Caco-2 (cell line): Measurements from ENCODE around the gene RGS7BP. TPM values are rescaled to one million over a fixed set of nuclear protein-coding genes. Genes with fewer than 3 reads are reported as not detected.

ENCODE experiments used
- BruUV-seq: library from RNA; stranded (reverse); fragments of 400-500 nt; replicated peaks from 2 replicates; lab custom pipeline; 2021; lab: Mats Ljungman, UMichigan
- CTCF ChIA-PET: fragments of 300-600 bp; sonication (Branson Sonifier 250); formaldehyde crosslinking; loops from one replicate; lab custom pipeline; 2022; ENCODE audit warnings: antibody characterized with exemption; lab: Charles Lee
- POLR2A ChIA-PET: fragments of 300-600 bp; sonication (Branson Sonifier 250); formaldehyde crosslinking; loops from one replicate; lab custom pipeline; 2022; ENCODE audit warnings: antibody characterized with exemption; lab: Charles Lee
- DNase-seq, 2 experiments: peaks; one replicate each; pipeline versions ENCODE4 v3.0.0 to v3.0.0-alpha.2; 2020 to 2022
- H3K27me3 ChIP-seq: replicated peaks from 2 replicates; pipeline ENCODE4 v1.6.0; 2011; ENCODE audit warnings: low read length; ENCODE audit not compliant: control insufficient read depth, insufficient read depth
- H3K36me3 ChIP-seq: 2 replicates; pipeline ENCODE4 v1.5.1; 2011; ENCODE audit warnings: low read length; ENCODE audit not compliant: control insufficient read depth, insufficient read depth
- H3K4me1 ChIP-seq: fragments of 250-450 bp; sonication (Bioruptor Pico); 2 replicates; pipeline ENCODE4 v1.5.1; 2020; ENCODE audit warnings: mild to moderate bottlenecking
- H3K4me3 ChIP-seq: 2 replicates; pipeline ENCODE4 v1.5.1; 2011; ENCODE audit warnings: low read depth, mild to moderate bottlenecking, control low read depth, low read length
- H3K9me3 ChIP-seq: fragments of 250-450 bp; sonication (Bioruptor Pico); 2 replicates; pipeline ENCODE4 v1.5.1; 2020; ENCODE audit warnings: mild to moderate bottlenecking, moderate library complexity
- H3K27ac Mint-ChIP-seq: one replicate; pipeline ENCODE4 v1.8.0; 2022; ENCODE audit warnings: mixed read lengths; ENCODE audit not compliant: unreplicated experiment
- H3K27me3 Mint-ChIP-seq: one replicate; pipeline ENCODE4 v1.8.0; 2022; ENCODE audit warnings: mixed read lengths; ENCODE audit not compliant: insufficient read depth, unreplicated experiment
- H3K36me3 Mint-ChIP-seq: one replicate; pipeline ENCODE4 v1.8.0; 2022; ENCODE audit warnings: mild to moderate bottlenecking, mixed read lengths; ENCODE audit not compliant: insufficient read depth, unreplicated experiment
- H3K4me1 Mint-ChIP-seq: one replicate; pipeline ENCODE4 v1.8.0; 2022; ENCODE audit warnings: low read depth, mixed read lengths; ENCODE audit not compliant: unreplicated experiment
- H3K4me3 Mint-ChIP-seq: one replicate; pipeline ENCODE4 v1.8.0; 2022; ENCODE audit warnings: mild to moderate bottlenecking, moderate library complexity, mixed read lengths; ENCODE audit not compliant: unreplicated experiment
- H3K9me3 Mint-ChIP-seq: one replicate; pipeline ENCODE4 v1.8.0; 2022; ENCODE audit warnings: mixed read lengths; ENCODE audit not compliant: unreplicated experiment
- CTCF ChIP-seq, 2 experiments: fragments of 200-600 bp in 1 of 2; IDR thresholded peaks; 1 replicate in 1 of 2; 2 replicates in 1 of 2; pipeline versions ENCODE4 v1.5.1 to v1.8.0; 2011 to 2022; ENCODE audit warnings: antibody characterized with exemption in 1 of 2, control low read depth in 1 of 2, inconsistent platforms in 1 of 2, low read depth in 1 of 2, low read length in 1 of 2, mild to moderate bottlenecking in 1 of 2, moderate library complexity in 1 of 2; ENCODE audit not compliant: insufficient read depth in 1 of 2, severe bottlenecking in 1 of 2, unreplicated experiment in 1 of 2
- intact Hi-C: fragments of 100-400 bp; cut with micrococcal nuclease; formaldehyde crosslinking; loops from one replicate; pipeline ENCODE4 v1.10.0; 2022; ENCODE audit not compliant: unreplicated experiment
- total RNA-seq: library from RNA; stranded (reverse); gene quantifications from 2 replicates; pipeline ENCODE4 v1.2.3, GENCODE V29; 2022

RGS7BP gene
- total RNA-seq, 1 experiment from 2014 or later = not detected

- Mint-ChIP-seq H3K4me3 (no peak overlapping the region), H3K4me1 (no peaks in the 10 kb centered on the region), H3K9me3 (no peaks in the 10 kb centered on the region), H3K27me3 (peaks cover 2% of the 10 kb centered on the region), H3K27ac (no peak overlapping the region), H3K36me3 (no peaks in the 10 kb centered on the region)
- POLR2A ChIA-PET = no interaction called here
- Histone ChIP-seq H3K4me1 (no peaks in the 10 kb centered on the region), H3K9me3 (no peaks in the 10 kb centered on the region), H3K36me3 (no peaks in the 10 kb centered on the region), H3K27me3 (no peaks in the 10 kb centered on the region), H3K4me3 (no peak overlapping the region)
- intact Hi-C loops = no loop called here
- no peak for TF ChIP-seq CTCF (IDR thresholded peaks at IDR 0.05; ENCODE audit: insufficient read depth in 1 of 2, low read depth in 1 of 2, low read length in 1 of 2, severe bottlenecking in 1 of 2, unreplicated experiment in 1 of 2)
- no peak for DNase-seq
- CTCF ChIA-PET = no interaction called here
- BruUV-seq = no TSS peak
Observed at GRCh38 chr5:64462391-64462790, 43.4 kb upstream of the RGS7BP start.

- ChIA-PET POLR2A (no interaction called here), CTCF (no interaction called here)
- intact Hi-C loops = no loop called here
Observed at GRCh38 chr5:64486163-64486562, 19.7 kb upstream of the RGS7BP start.

GRCh38 chr5:64487283-64487682 lies 18.5 kb upstream of the RGS7BP start:
- H3K27me3 ChIP-seq = no peaks in the 10 kb centered on the region

More at GRCh38 chr5:64486163-64486562, 19.7 kb upstream of the RGS7BP start:
- Mint-ChIP-seq H3K27me3 (no peaks in the 10 kb centered on the region), H3K9me3 (no peaks in the 10 kb centered on the region), H3K4me3 (no peak overlapping the region), H3K27ac (no peak overlapping the region), H3K4me1 (no peaks in the 10 kb centered on the region), H3K36me3 (no peaks in the 10 kb centered on the region)
- H3K27me3 ChIP-seq = no peaks in the 10 kb centered on the region
- H3K4me3 ChIP-seq = no peak overlapping the region
- no peaks in the 10 kb centered on the region for H3K36me3 ChIP-seq
- no peak for TF ChIP-seq CTCF (IDR thresholded peaks at IDR 0.05; ENCODE audit: insufficient read depth in 1 of 2, low read depth in 1 of 2, low read length in 1 of 2, severe bottlenecking in 1 of 2, unreplicated experiment in 1 of 2)
- DNase-seq = no peak
- BruUV-seq = no TSS peak
- no peaks in the 10 kb centered on the region for H3K4me1 ChIP-seq
- H3K9me3 ChIP-seq = no peaks in the 10 kb centered on the region

More at GRCh38 chr5:64487283-64487682, 18.5 kb upstream of the RGS7BP start:
- H3K36me3 ChIP-seq = no peaks in the 10 kb centered on the region
- TF ChIP-seq CTCF (IDR thresholded peaks at IDR 0.05; ENCODE audit: insufficient read depth in 1 of 2, low read depth in 1 of 2, low read length in 1 of 2, severe bottlenecking in 1 of 2, unreplicated experiment in 1 of 2) = no peak
- POLR2A ChIA-PET = no interaction called here
- no peaks in the 10 kb centered on the region for H3K9me3 ChIP-seq
- no peaks in the 10 kb centered on the region for H3K9me3 Mint-ChIP-seq
- H3K27ac Mint-ChIP-seq = no peak overlapping the region
- intact Hi-C loops = no loop called here
- CTCF ChIA-PET = no interaction called here
- H3K27me3 Mint-ChIP-seq = no peaks in the 10 kb centered on the region
- no TSS peak for BruUV-seq
- H3K4me1 ChIP-seq = no peaks in the 10 kb centered on the region
- no peak overlapping the region for H3K4me3 Mint-ChIP-seq
- no peaks in the 10 kb centered on the region for H3K4me1 Mint-ChIP-seq
- H3K4me3 ChIP-seq = no peak overlapping the region
- H3K36me3 Mint-ChIP-seq = no peaks in the 10 kb centered on the region
- no peak for DNase-seq
